NCI-H1048 (cell line): ENCODE results near the gene ANKMY1.
A peak's percentile ranks its signal among the peaks of the same experiment; 100 is the strongest.

Experiments
- DNase-seq: peaks from one replicate; lab custom pipeline; 2025; lab: John Stamatoyannopoulos, UW

ANKMY1 gene

GRCh38 chr2:240557808-240558207, at the start of gene ANKMY1:
ANKMY1 (minus strand) TSS chr2:240557988; CDS start chr2:240557335, 653 bp downstream.
- DNase-seq = peak; percentile 68

GRCh38 chr2:240605867-240606743, 48.3 kb upstream of the ANKMY1 start:
- no peak for DNase-seq

- no peak for DNase-seq
Measured at GRCh38 chr2:240604939-240605716, 47.3 kb upstream of the ANKMY1 start.

GRCh38 chr2:240604291-240604938, 46.6 kb upstream of the ANKMY1 start:
- DNase-seq = no peak

- DNase-seq = no peak
Measured at GRCh38 chr2:240603846-240604245, 46.1 kb upstream of the ANKMY1 start.

GRCh38 chr2:240603081-240603835, 45.5 kb upstream of the ANKMY1 start:
- no peak for DNase-seq

GRCh38 chr2:240602266-240603050, 44.7 kb upstream of the ANKMY1 start:
- no peak for DNase-seq

GRCh38 chr2:240601831-240602160, 44.0 kb upstream of the ANKMY1 start:
- DNase-seq = no peak

- DNase-seq = no peak
Measured at GRCh38 chr2:240601061-240601830, 43.5 kb upstream of the ANKMY1 start.

- no peak for DNase-seq
Measured at GRCh38 chr2:240600451-240600961, 42.7 kb upstream of the ANKMY1 start.

- DNase-seq = no peak
Measured at GRCh38 chr2:240599141-240599583, 41.4 kb upstream of the ANKMY1 start.

GRCh38 chr2:240598311-240598911, 40.6 kb upstream of the ANKMY1 start:
- DNase-seq = no peak

- DNase-seq = no peak
Measured at GRCh38 chr2:240597419-240598181, 39.8 kb upstream of the ANKMY1 start.

- DNase-seq = no peak
Measured at GRCh38 chr2:240597054-240597418, 39.2 kb upstream of the ANKMY1 start.

GRCh38 chr2:240596491-240596931, 38.7 kb upstream of the ANKMY1 start:
- DNase-seq = no peak

GRCh38 chr2:240596080-240596460, 38.3 kb upstream of the ANKMY1 start:
- no peak for DNase-seq

GRCh38 chr2:240595381-240596079, 37.7 kb upstream of the ANKMY1 start:
- DNase-seq = no peak
